Measurements from ENCODE around the gene SLC22A16.

The SLC22A16 gene

GRCh38 chr6:110448846-110449540 is 27.4 kb downstream of the SLC22A16 start:
- Histone ChIP-seq H3K27me3 (ENCODE audit: control insufficient read depth, insufficient read depth, low read length) (no peaks in the 10 kb centered on the region), H3K4me1 (ENCODE audit: control insufficient read depth, insufficient read depth, low read length) (no peaks in the 10 kb centered on the region), H3K27ac (ENCODE audit: low read depth, low read length) (no peak overlapping the region), H3K9me3 (ENCODE audit: control insufficient read depth, insufficient read depth, low read length) (no peaks in the 10 kb centered on the region), H3K9ac (ENCODE audit: low read depth, low read length) (no peak overlapping the region), H3K36me3 (ENCODE audit: control insufficient read depth, insufficient read depth, low read length) (no peaks in the 10 kb centered on the region), H3K4me3 (ENCODE audit: low read depth, low read length) (no peak overlapping the region)

DNA sequence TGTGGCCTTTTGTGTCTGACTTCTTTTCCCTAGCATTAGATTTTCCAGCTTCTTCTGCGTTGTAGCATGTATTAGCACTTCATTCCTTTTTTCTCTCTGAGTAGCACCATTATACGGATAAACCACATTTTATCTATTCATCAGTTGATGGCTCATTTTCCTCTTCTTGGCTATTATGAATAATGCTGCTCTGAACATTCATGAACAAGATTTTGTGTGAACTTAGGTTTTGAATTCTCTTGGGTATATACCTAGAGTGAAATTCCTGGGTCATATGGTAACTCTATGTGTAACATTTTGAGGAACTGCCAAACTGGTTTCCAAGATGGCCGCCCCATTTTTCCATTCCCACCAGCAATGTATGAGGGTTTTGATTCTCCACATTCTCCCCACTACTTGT is 28.7 kb downstream of the SLC22A16 start:
- H3K27ac ChIP-seq (ENCODE audit: low read depth, low read length): no peak overlapping the region
- no peaks in the 10 kb centered on the region for H3K27me3 ChIP-seq (ENCODE audit: control insufficient read depth, insufficient read depth, low read length)
- no peaks in the 10 kb centered on the region for H3K36me3 ChIP-seq (ENCODE audit: control insufficient read depth, insufficient read depth, low read length)
- no peak overlapping the region for H3K9ac ChIP-seq (ENCODE audit: low read depth, low read length)
- no peaks in the 10 kb centered on the region for H3K4me1 ChIP-seq (ENCODE audit: control insufficient read depth, insufficient read depth, low read length)
- H3K4me3 ChIP-seq (ENCODE audit: low read depth, low read length): no peak overlapping the region
- no peaks in the 10 kb centered on the region for H3K9me3 ChIP-seq (ENCODE audit: control insufficient read depth, insufficient read depth, low read length)

DNA sequence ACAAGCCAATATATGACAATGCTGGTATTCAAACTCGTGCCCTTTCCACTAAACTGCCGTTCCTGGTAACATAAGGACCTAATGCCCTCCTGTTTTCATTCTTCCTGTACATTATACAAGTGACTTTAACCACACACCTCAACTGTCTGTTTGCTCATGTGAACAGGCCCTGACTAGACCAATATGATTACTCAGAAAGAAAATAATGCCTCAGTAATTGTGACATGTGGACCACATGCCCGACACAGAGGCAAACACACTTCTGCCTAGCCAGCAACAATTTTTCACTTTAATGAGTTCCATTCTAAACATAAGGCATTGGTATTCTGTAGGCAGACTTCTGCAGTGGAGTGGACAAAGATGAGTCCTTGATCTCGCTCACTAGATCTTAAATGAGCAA is 30.0 kb downstream of the SLC22A16 start:
- Histone ChIP-seq H3K27me3 (ENCODE audit: control insufficient read depth, insufficient read depth, low read length) (no peaks in the 10 kb centered on the region), H3K4me1 (ENCODE audit: control insufficient read depth, insufficient read depth, low read length) (no peaks in the 10 kb centered on the region), H3K36me3 (ENCODE audit: control insufficient read depth, insufficient read depth, low read length) (no peaks in the 10 kb centered on the region), H3K27ac (ENCODE audit: low read depth, low read length) (no peak overlapping the region), H3K4me3 (ENCODE audit: low read depth, low read length) (no peak overlapping the region), H3K9me3 (ENCODE audit: control insufficient read depth, insufficient read depth, low read length) (no peaks in the 10 kb centered on the region), H3K9ac (ENCODE audit: low read depth, low read length) (no peak overlapping the region)

GRCh38 chr6:110440026-110440425 is 36.4 kb downstream of the SLC22A16 start:
- no peak overlapping the region for H3K4me3 ChIP-seq (ENCODE audit: low read depth, low read length)
- no peaks in the 10 kb centered on the region for H3K4me1 ChIP-seq (ENCODE audit: control insufficient read depth, insufficient read depth, low read length)
- H3K9me3 ChIP-seq (ENCODE audit: control insufficient read depth, insufficient read depth, low read length): no peaks in the 10 kb centered on the region
- H3K9ac ChIP-seq (ENCODE audit: low read depth, low read length): no peak overlapping the region
- H3K27me3 ChIP-seq (ENCODE audit: control insufficient read depth, insufficient read depth, low read length): no peaks in the 10 kb centered on the region
- no peak overlapping the region for H3K27ac ChIP-seq (ENCODE audit: low read depth, low read length)
- no peaks in the 10 kb centered on the region for H3K36me3 ChIP-seq (ENCODE audit: control insufficient read depth, insufficient read depth, low read length)

DNA sequence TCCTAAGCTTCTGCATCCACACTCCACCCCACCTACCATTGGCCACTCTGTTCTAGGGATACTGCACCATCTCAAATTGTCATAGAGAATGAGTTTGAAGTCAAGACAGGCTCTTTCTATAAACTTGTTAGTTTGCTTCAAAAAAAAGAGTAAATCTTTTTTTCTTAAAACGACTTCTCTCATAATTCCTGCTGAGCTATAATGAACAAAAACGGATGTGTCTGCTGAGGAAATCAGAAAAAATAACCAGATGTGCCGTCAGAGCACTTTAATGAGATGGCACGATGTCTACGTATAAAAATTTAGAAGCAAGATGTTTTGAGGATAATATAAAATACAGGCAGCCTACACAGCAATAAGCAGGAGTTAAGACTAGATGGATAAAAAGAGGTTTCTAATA is 37.1 kb downstream of the SLC22A16 start:
- H3K36me3 ChIP-seq (ENCODE audit: control insufficient read depth, insufficient read depth, low read length): no peaks in the 10 kb centered on the region
- no peaks in the 10 kb centered on the region for H3K9me3 ChIP-seq (ENCODE audit: control insufficient read depth, insufficient read depth, low read length)
- H3K4me1 ChIP-seq (ENCODE audit: control insufficient read depth, insufficient read depth, low read length): no peaks in the 10 kb centered on the region
- H3K4me3 ChIP-seq (ENCODE audit: low read depth, low read length): no peak overlapping the region
- no peak overlapping the region for H3K27ac ChIP-seq (ENCODE audit: low read depth, low read length)
- H3K27me3 ChIP-seq (ENCODE audit: control insufficient read depth, insufficient read depth, low read length): no peaks in the 10 kb centered on the region
- no peak overlapping the region for H3K9ac ChIP-seq (ENCODE audit: low read depth, low read length)

DNA sequence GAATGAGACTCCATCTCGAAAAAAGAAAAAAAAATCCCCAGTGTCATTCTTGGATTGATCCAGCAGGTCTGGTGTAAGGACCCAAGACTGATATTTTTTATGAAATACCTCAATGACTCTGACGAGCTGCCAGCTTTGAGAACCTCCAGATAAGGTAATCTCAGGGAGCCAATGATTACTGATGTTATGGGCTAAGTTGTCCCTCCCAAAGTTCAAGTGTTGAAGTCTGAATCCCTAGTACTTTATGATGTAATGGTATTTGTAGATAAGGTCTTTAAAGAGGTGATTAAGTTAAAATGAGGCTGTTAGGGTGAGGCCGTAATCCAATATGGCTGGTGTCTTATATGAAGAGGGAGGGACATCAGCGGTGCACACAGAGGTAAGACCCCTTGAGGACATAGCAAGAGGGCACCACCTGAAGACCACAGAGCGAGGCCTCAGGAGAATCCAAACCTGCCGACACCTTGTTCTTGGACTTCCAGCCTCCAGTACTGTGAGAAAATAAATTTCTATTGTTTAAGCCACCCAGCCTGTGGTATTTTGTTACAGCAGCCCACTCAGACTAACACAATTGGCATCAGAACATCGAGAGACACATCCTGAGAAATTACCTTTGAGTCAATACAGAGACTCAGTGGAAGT is 41.3 kb downstream of the SLC22A16 start:
- no peaks in the 10 kb centered on the region for H3K9me3 ChIP-seq (ENCODE audit: control insufficient read depth, insufficient read depth, low read length)
- H3K27ac ChIP-seq (ENCODE audit: low read depth, low read length): no peak overlapping the region
- H3K4me3 ChIP-seq (ENCODE audit: low read depth, low read length): no peak overlapping the region
- no peak overlapping the region for H3K9ac ChIP-seq (ENCODE audit: low read depth, low read length)
- H3K4me1 ChIP-seq (ENCODE audit: control insufficient read depth, insufficient read depth, low read length): 0 out of 2 replicates have a peak, but pooled peaks cover 7% of the 10 kb centered on the region
- no peaks in the 10 kb centered on the region for H3K27me3 ChIP-seq (ENCODE audit: control insufficient read depth, insufficient read depth, low read length)
- no peaks in the 10 kb centered on the region for H3K36me3 ChIP-seq (ENCODE audit: control insufficient read depth, insufficient read depth, low read length)

DNA sequence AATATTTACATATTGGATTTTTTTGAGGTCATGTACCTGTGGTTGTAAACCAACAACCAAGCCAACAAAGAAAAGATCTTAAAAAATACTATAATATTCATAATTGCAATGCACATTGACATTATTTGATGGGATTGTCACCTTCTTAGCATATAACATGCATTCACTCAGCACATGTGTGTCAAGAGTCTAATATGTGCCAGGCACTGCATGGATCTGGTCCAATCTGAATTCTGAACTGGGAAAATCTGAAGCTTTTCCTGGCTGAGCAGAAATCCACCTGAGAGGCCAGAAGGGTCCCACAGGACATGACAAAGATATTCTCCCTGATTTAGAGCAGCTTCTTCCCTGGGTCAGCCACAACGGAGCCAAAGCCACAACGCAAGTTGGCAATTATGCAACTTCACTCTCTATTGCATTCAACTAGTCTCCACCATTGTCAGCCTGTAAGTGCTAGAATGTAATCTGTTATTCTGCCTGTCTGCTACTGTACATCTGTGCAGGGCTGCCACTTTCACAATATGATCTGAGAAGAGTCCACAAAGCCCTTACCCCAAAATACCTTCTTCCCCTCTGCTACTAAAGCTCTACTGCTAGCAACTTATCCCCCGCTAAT is 44.0 kb downstream of the SLC22A16 start:
- H3K9me3 ChIP-seq (ENCODE audit: control insufficient read depth, insufficient read depth, low read length): no peaks in the 10 kb centered on the region
- H3K36me3 ChIP-seq (ENCODE audit: control insufficient read depth, insufficient read depth, low read length): no peaks in the 10 kb centered on the region
- no peak overlapping the region for H3K27ac ChIP-seq (ENCODE audit: low read depth, low read length)
- no peak overlapping the region for H3K4me3 ChIP-seq (ENCODE audit: low read depth, low read length)
- no peaks in the 10 kb centered on the region for H3K27me3 ChIP-seq (ENCODE audit: control insufficient read depth, insufficient read depth, low read length)
- H3K9ac ChIP-seq (ENCODE audit: low read depth, low read length): no peak overlapping the region
- H3K4me1 ChIP-seq (ENCODE audit: control insufficient read depth, insufficient read depth, low read length): 0 out of 2 replicates have a peak, but pooled peaks cover 7% of the 10 kb centered on the region

DNA sequence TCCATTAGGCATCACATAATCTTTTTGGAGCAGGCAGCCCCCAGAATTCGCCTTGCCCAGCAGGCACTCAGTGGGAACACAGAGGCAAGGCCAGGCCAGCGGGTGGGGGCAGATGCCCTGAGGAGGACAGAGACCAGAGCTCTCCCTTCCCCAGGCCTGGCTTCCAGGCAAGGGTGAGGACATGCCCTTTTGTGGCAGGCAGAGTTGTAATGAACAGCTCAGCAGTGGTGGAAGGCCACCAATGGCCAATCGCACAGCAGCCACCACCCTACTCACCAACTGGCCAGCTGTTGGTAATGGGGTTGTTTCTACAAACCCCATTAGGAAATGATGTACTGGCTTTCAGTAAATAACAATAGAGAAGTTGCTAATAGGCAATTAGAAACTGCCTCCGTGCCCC is 45.7 kb downstream of the SLC22A16 start:
- H3K27me3 ChIP-seq (ENCODE audit: control insufficient read depth, insufficient read depth, low read length): no peaks in the 10 kb centered on the region
- no peaks in the 10 kb centered on the region for H3K9me3 ChIP-seq (ENCODE audit: control insufficient read depth, insufficient read depth, low read length)
- H3K9ac ChIP-seq (ENCODE audit: low read depth, low read length): no peak overlapping the region
- H3K4me3 ChIP-seq (ENCODE audit: low read depth, low read length): no peak overlapping the region
- no peaks in the 10 kb centered on the region for H3K36me3 ChIP-seq (ENCODE audit: control insufficient read depth, insufficient read depth, low read length)
- 0 out of 2 replicates have a peak, but pooled peaks cover 7% of the 10 kb centered on the region for H3K4me1 ChIP-seq (ENCODE audit: control insufficient read depth, insufficient read depth, low read length)
- H3K27ac ChIP-seq (ENCODE audit: low read depth, low read length): no peak overlapping the region

- Histone ChIP-seq H3K9ac (ENCODE audit: low read depth, low read length) (no peak overlapping the region), H3K27ac (ENCODE audit: low read depth, low read length) (no peak overlapping the region), H3K27me3 (ENCODE audit: control insufficient read depth, insufficient read depth, low read length) (no peaks in the 10 kb centered on the region), H3K4me3 (ENCODE audit: low read depth, low read length) (no peak overlapping the region), H3K9me3 (ENCODE audit: control insufficient read depth, insufficient read depth, low read length) (no peaks in the 10 kb centered on the region), H3K36me3 (ENCODE audit: control insufficient read depth, insufficient read depth, low read length) (no peaks in the 10 kb centered on the region), H3K4me1 (ENCODE audit: control insufficient read depth, insufficient read depth, low read length) (0 out of 2 replicates have a peak, but pooled peaks cover 7% of the 10 kb centered on the region)
These were observed 46.2 kb downstream of the SLC22A16 start for GRCh38 chr6:110430236-110430635.

DNA sequence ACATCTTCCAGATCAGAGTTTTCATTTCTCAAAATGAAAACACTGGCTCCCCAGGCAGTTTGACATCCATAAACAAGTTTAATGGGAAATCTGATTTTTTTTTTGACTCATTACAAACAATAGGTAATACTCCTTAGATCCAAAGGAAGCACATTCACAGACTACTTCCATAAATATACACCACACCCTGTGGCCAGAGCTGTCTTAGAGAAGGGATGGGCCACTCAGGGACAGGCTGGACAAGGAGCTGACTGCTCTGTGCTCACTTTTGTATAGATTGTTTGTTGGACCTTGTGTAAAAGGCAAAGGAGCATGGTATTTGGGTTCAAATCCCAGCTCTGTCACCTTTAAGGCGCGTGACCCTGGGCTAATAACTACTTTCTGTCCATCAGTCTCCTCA is 48.3 kb downstream of the SLC22A16 start:
- no peak overlapping the region for H3K9ac ChIP-seq (ENCODE audit: low read depth, low read length)
- H3K36me3 ChIP-seq (ENCODE audit: control insufficient read depth, insufficient read depth, low read length): no peaks in the 10 kb centered on the region
- 0 out of 2 replicates have a peak, but pooled peaks cover 7% of the 10 kb centered on the region for H3K4me1 ChIP-seq (ENCODE audit: control insufficient read depth, insufficient read depth, low read length)
- H3K27ac ChIP-seq (ENCODE audit: low read depth, low read length): no peak overlapping the region
- no peaks in the 10 kb centered on the region for H3K27me3 ChIP-seq (ENCODE audit: control insufficient read depth, insufficient read depth, low read length)
- no peaks in the 10 kb centered on the region for H3K9me3 ChIP-seq (ENCODE audit: control insufficient read depth, insufficient read depth, low read length)
- no peak overlapping the region for H3K4me3 ChIP-seq (ENCODE audit: low read depth, low read length)

GRCh38 chr6:110425816-110426215 is 50.6 kb downstream of the SLC22A16 start:
- H3K4me3 ChIP-seq (ENCODE audit: low read depth, low read length): no peak overlapping the region
- H3K9ac ChIP-seq (ENCODE audit: low read depth, low read length): no peak overlapping the region
- H3K9me3 ChIP-seq (ENCODE audit: control insufficient read depth, insufficient read depth, low read length): no peaks in the 10 kb centered on the region
- no peak overlapping the region for H3K27ac ChIP-seq (ENCODE audit: low read depth, low read length)
- H3K27me3 ChIP-seq (ENCODE audit: control insufficient read depth, insufficient read depth, low read length): no peaks in the 10 kb centered on the region
- 0 out of 2 replicates have a peak, but pooled peaks cover 5% of the 10 kb centered on the region for H3K4me1 ChIP-seq (ENCODE audit: control insufficient read depth, insufficient read depth, low read length)
- no peaks in the 10 kb centered on the region for H3K36me3 ChIP-seq (ENCODE audit: control insufficient read depth, insufficient read depth, low read length)

Data from HUES48 (cell line).